HepG2 (cell line): ENCODE results near the gene FUOM. TPM values are rescaled to one million over a fixed set of nuclear protein-coding genes. Genes with fewer than 3 reads are reported as not detected.

Experiments used
- ATAC-seq: fragments of 200-7000 bp; cut with Tn5 transposase; 3 replicates; pipeline ENCODE4 v1.9.1; 2020; ENCODE audit warnings: mild to moderate bottlenecking, moderate library complexity
- BruUV-seq: library from RNA; stranded (reverse); fragments of 400-500 nt; replicated peaks from 2 replicates; lab custom pipeline; 2021; lab: Mats Ljungman, UMichigan
- CTCF ChIA-PET: fragments of 300-600 bp; formaldehyde crosslinking; extraction: SDS; loops from one replicate; lab custom pipeline; 2021; ENCODE audit warnings: low total read pairs, inconsistent platforms, low intra/inter-chr PET ratio; lab: Yijun Ruan, JAX
- POLR2A ChIA-PET: fragments of 350-600 bp; sonication (Branson Sonifier 250); formaldehyde crosslinking; loops from one replicate; lab custom pipeline; 2020; ENCODE audit warnings: antibody characterized with exemption, inconsistent platforms; lab: Yijun Ruan, JAX
- DNase-seq: peaks from one replicate; pipeline ENCODE4 v3.0.0-alpha.2; 2015; ENCODE audit warnings: low spot score
- FAIRE-seq: peaks from 3 replicates; lab custom pipeline; 2011; peaks lifted over from hg19 to GRCh38; lab: Jason Lieb, UNC
- H2AFZ ChIP-seq: one replicate; pipeline ENCODE4 v1.6.1; 2011; ENCODE audit warnings: low read length, inconsistent platforms
- H3K27ac ChIP-seq: fragments of 300-600 bp; 3 replicates; pipeline ENCODE4 v1.8.0; 2011; ENCODE audit warnings: mixed run types, mild to moderate bottlenecking, mixed read lengths, low read length, inconsistent platforms; ENCODE audit not compliant: insufficient read depth; ENCODE audit errors: extremely low read length
- H3K27me3 ChIP-seq, 2 experiments: fragments of 200-600 bp in 1 of 2; 2 replicates in 1 of 2; 3 replicates in 1 of 2; pipeline versions ENCODE4 v1.6.0 to v1.8.0; 2011; ENCODE audit warnings: low read length in 2 of 2, mild to moderate bottlenecking in 2 of 2, moderate library complexity in 2 of 2, inconsistent platforms in 1 of 2; ENCODE audit not compliant: insufficient read depth in 2 of 2, control insufficient read depth in 1 of 2
- H3K36me3 ChIP-seq, 2 experiments: fragments of 200-600 bp in 1 of 2; replicated peaks in 1 of 2; 2 replicates in 1 of 2; 3 replicates in 1 of 2; pipeline versions ENCODE4 v1.5.1 to v1.8.0; 2011; ENCODE audit warnings: low read length in 2 of 2, inconsistent platforms in 1 of 2; ENCODE audit not compliant: insufficient read depth in 2 of 2, control insufficient read depth in 1 of 2
- H3K4me1 ChIP-seq: 2 replicates; pipeline ENCODE4 v1.5.1; 2012; ENCODE audit warnings: low read length, inconsistent platforms; ENCODE audit not compliant: insufficient read depth
- H3K4me2 ChIP-seq: 2 replicates; pipeline ENCODE4 v1.6.0; 2011; ENCODE audit warnings: low read depth, low read length, inconsistent platforms
- H3K4me3 ChIP-seq, 3 experiments: fragments of 200-600 bp in 1 of 3; sonication (generic), shearing (Covaris generic) in 1 of 3; replicated peaks in 1 of 3; 2 replicates each; pipeline ENCODE4 v1.5.1; 2011 to 2016; ENCODE audit warnings: low read length in 3 of 3, inconsistent platforms in 2 of 3, low read depth in 2 of 3, mild to moderate bottlenecking in 2 of 3, control low read depth in 1 of 3, mixed read lengths in 1 of 3; ENCODE audit not compliant: insufficient read depth in 1 of 3
- H3K79me2 ChIP-seq: one replicate; pipeline ENCODE4 v1.6.1; 2011; ENCODE audit warnings: low read length, inconsistent platforms; ENCODE audit not compliant: insufficient read depth
- H3K9ac ChIP-seq: 2 replicates; pipeline ENCODE4 v1.6.0; 2011; ENCODE audit warnings: mild to moderate bottlenecking, low read depth, low read length, inconsistent platforms; ENCODE audit not compliant: insufficient read depth
- H3K9me3 ChIP-seq: 2 replicates; pipeline ENCODE4 v1.5.1; 2012; ENCODE audit warnings: mild to moderate bottlenecking, low read length
- H4K20me1 ChIP-seq: 2 replicates; pipeline ENCODE4 v1.6.0; 2011; ENCODE audit warnings: inconsistent platforms, mild to moderate bottlenecking, low read length, moderate library complexity; ENCODE audit not compliant: insufficient read depth
- ATF1 ChIP-seq: IDR thresholded peaks from 2 replicates; pipeline ENCODE4 v1.6.1; 2016; ENCODE audit warnings: mild to moderate bottlenecking, control low read depth
- EED ChIP-seq: sonication (generic); formaldehyde crosslinking; IDR thresholded peaks from 2 replicates; pipeline ENCODE4 v1.5.0; 2020; ENCODE audit warnings: mild to moderate bottlenecking, missing genetic modification reagents
- FOXO1 ChIP-seq: sonication (generic); formaldehyde crosslinking; IDR thresholded peaks from 2 replicates; pipeline ENCODE4 v1.4.0; 2020; ENCODE audit warnings: missing genetic modification reagents
- GABPB1 ChIP-seq: IDR thresholded peaks from 2 replicates; pipeline ENCODE4 v1.6.1; 2016; ENCODE audit warnings: mild to moderate bottlenecking, missing genetic modification reagents, moderate library complexity, missing compliant biosample characterization
- HES4 ChIP-seq: sonication (generic); formaldehyde crosslinking; IDR thresholded peaks from 2 replicates; pipeline ENCODE4 v1.9.0; 2021; ENCODE audit warnings: mild to moderate bottlenecking, missing genetic modification reagents, borderline replicate concordance
- PAX8 ChIP-seq: sonication (generic); formaldehyde crosslinking; IDR thresholded peaks from 2 replicates; pipeline ENCODE4 v1.8.0; 2022; ENCODE audit warnings: mild to moderate bottlenecking, missing genetic modification reagents, borderline replicate concordance
- SNAPC2 ChIP-seq: sonication (generic); formaldehyde crosslinking; IDR thresholded peaks from 2 replicates; pipeline ENCODE4 v1.8.1; 2022; ENCODE audit warnings: mild to moderate bottlenecking, missing genetic modification reagents
- SRY ChIP-seq: sonication (generic); formaldehyde crosslinking; IDR thresholded peaks from 2 replicates; pipeline ENCODE4 v1.8.0; 2022; ENCODE audit warnings: mild to moderate bottlenecking, missing genetic modification reagents
- SUZ12 ChIP-seq: fragments of 150-350 bp; IDR thresholded peaks from 2 replicates; pipeline ENCODE4 v1.6.1; 2014; ENCODE audit warnings: low read depth, low read length
- TAF15 ChIP-seq: fragments of 200-400 bp; formaldehyde crosslinking; IDR thresholded peaks from one replicate; pipeline ENCODE4 v1.6.1; 2018; ENCODE audit warnings: mild to moderate bottlenecking, low read depth, low read length; ENCODE audit not compliant: poor library complexity, severe bottlenecking
- TBL1XR1 ChIP-seq: fragments of 150-350 bp; IDR thresholded peaks from 2 replicates; pipeline ENCODE4 v1.6.1; 2014; ENCODE audit warnings: borderline replicate concordance, low read length; ENCODE audit not compliant: partially characterized antibody
- TOPORS ChIP-seq: sonication (generic); formaldehyde crosslinking; IDR thresholded peaks from 2 replicates; pipeline ENCODE4 v1.8.0; 2023; ENCODE audit warnings: mild to moderate bottlenecking, missing genetic modification reagents
- ZNF292 ChIP-seq: sonication (generic); formaldehyde crosslinking; IDR thresholded peaks from 2 replicates; pipeline ENCODE4 v1.8.1; 2022; ENCODE audit warnings: mild to moderate bottlenecking, low read depth, missing genetic modification reagents, borderline replicate concordance
- ZNF335 ChIP-seq: sonication (generic); formaldehyde crosslinking; IDR thresholded peaks from 2 replicates; pipeline ENCODE4 v1.4.0; 2020; ENCODE audit warnings: missing genetic modification reagents
- ZNF496 ChIP-seq: sonication (generic); formaldehyde crosslinking; IDR thresholded peaks from 2 replicates; pipeline ENCODE4 v1.8.1; 2023; ENCODE audit warnings: mild to moderate bottlenecking, moderate library complexity, missing genetic modification reagents; ENCODE audit not compliant: insufficient replicate concordance
- ZNF75D ChIP-seq: sonication (generic); formaldehyde crosslinking; IDR thresholded peaks from 2 replicates; pipeline ENCODE4 v1.8.1; 2023; ENCODE audit warnings: missing genetic modification reagents, mild to moderate bottlenecking, borderline replicate concordance
- WGBS: methylation state at CpG from one replicate; pipeline ENCODE4 v1.1.6; 2017; ENCODE audit warnings: low lambda C conversion rate; 5-methylcytosine and 5-hydroxymethylcytosine counted together
- in situ Hi-C: cut with HindIII; loops from 2 replicates; pipeline ENCODE4 v1.10.0; 2017; ENCODE audit warnings: low pct_unique_long_range_greater_than_20kb; ENCODE audit not compliant: extremely low pct_ligation_motif_present
- intact Hi-C: fragments of 100-400 bp; cut with micrococcal nuclease; formaldehyde crosslinking; loops from one replicate; pipeline ENCODE4 v1.10.0; 2022; ENCODE audit not compliant: unreplicated experiment
- polyA plus RNA-seq, 8 experiments: library from polyadenylated mRNA; depleted of rRNA in 3 of 8; stranded (reverse) in 7 of 8; unstranded in 1 of 8; fragments of >200 nt; fragmentation: Illumina TruSeq in 4 of 8; extraction: Trizol in 4 of 8; gene quantifications; 2 replicates each; pipeline versions ENCODE4 v1.2.1 to v1.2.3, GENCODE V29; 2011 to 2016; ENCODE audit warnings: low read depth in 4 of 8, missing spikeins in 1 of 8, mixed read lengths in 1 of 8; ENCODE audit not compliant: insufficient read depth in 1 of 8
- total RNA-seq, 5 experiments: library from RNA; depleted of rRNA; stranded (reverse); fragments of >200 nt; fragmentation: Illumina TruSeq; extraction: Trizol; gene quantifications; 2 replicates each; pipeline ENCODE4 v1.2.3, GENCODE V29; 2016; ENCODE audit warnings: low read depth in 1 of 5
- TF ChIP-seq, protein P1 (sequence below): sonication (generic); formaldehyde crosslinking; IDR thresholded peaks from 2 replicates; pipeline ENCODE4 v1.5.0; 2020; ENCODE audit warnings: missing genetic modification reagents
- TF ChIP-seq, protein P2 (sequence below): sonication (generic); formaldehyde crosslinking; IDR thresholded peaks from 2 replicates; pipeline ENCODE4 v1.4.0; 2020; ENCODE audit warnings: missing genetic modification reagents
- TF ChIP-seq, protein P3 (sequence below): sonication (generic); formaldehyde crosslinking; IDR thresholded peaks from 2 replicates; pipeline ENCODE4 v1.4.0; 2020; ENCODE audit warnings: missing genetic modification reagents, low read depth, mild to moderate bottlenecking, borderline replicate concordance

FUOM gene
- total and polyA plus RNA-seq, 2 of the 13 experiments (the other 11 are each of a cell fraction or from before 2014, with no cell fraction given) = 27.5 to 60.4 TPM

DNA sequence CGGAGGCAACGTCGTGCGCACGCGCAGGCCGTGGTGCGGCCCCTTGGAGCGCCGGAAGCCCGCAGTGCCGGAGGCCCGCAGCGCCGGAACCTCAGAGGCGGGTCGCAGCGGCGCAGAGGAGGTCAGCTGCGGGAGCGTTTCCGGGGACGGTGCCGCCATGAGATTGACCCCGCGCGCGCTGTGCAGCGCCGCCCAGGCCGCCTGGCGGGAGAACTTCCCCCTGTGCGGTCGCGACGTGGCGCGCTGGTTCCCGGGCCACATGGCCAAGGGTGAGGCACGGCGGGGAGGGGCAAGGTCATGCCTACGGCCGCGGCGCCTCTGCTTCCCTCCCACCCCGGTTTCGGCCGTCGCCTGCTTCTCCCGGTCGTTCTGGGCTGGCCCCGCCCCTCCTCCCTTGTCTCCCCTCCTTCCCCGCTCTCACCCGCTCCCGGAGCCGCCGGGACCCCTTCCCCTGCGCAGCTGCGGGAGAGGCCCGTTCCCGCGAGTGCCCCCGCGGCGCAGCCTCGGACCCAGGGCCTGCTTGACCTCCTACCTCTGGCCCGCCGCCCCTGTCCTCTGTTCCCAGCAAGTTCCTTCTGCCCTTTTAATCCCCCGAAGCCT lies 36.3 kb upstream of the FUOM start, which contains the start of gene MTG1:
Gene MTG1, plus strand, starts transcription at position 94 of the 600 bp plus-strand sequence. Its CDS starts 64 bp downstream, at position 158.
- ChIA-PET POLR2A (interaction anchor here (0.7 to 3.5 kb wide), 7 partner anchors 8 to 47 kb away, joined by 3 to 21 read pairs (median 4); partner anchors contain the start of genes ECHS1, FUOM, PAOX and PRAP1), CTCF (no interaction called here)
- no peak for FAIRE-seq
- TF ChIP-seq SNAPC2 (no peak; the same call in 1 of the 2 replicates), GABPB1 (peak; percentile 98), FOXO1 (CRISPR knock-in tag) (peak; percentile 69), ZNF496 (CRISPR knock-in tag) (no peak), TOPORS (peak; percentile 37; the same call in 1 of the 2 replicates), PAX8 (CRISPR knock-in tag) (no peak; the same call in 1 of the 2 replicates), TAF15 (no peak), ZNF335 (peak; percentile 85), ZNF75D (peak; percentile 63; the same call in 1 of the 2 replicates), TBL1XR1 (peak; percentile 12), EED (CRISPR knock-in tag) (0 out of 2 replicates have a peak, but pooled peaks have one; percentile 33), SRY (CRISPR knock-in tag) (peak; percentile 96), HES4 (CRISPR knock-in tag) (peak; percentile 97), SUZ12 (no peak), ZNF292 (CRISPR knock-in tag) (no peak), ATF1 (CRISPR knock-in tag) (no peak)
- TF ChIP-seq, protein P1, sequence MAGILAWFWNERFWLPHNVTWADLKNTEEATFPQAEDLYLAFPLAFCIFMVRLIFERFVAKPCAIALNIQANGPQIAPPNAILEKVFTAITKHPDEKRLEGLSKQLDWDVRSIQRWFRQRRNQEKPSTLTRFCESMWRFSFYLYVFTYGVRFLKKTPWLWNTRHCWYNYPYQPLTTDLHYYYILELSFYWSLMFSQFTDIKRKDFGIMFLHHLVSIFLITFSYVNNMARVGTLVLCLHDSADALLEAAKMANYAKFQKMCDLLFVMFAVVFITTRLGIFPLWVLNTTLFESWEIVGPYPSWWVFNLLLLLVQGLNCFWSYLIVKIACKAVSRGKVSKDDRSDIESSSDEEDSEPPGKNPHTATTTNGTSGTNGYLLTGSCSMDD (CRISPR knock-in tag) = no peak
- TF ChIP-seq, protein P2, sequence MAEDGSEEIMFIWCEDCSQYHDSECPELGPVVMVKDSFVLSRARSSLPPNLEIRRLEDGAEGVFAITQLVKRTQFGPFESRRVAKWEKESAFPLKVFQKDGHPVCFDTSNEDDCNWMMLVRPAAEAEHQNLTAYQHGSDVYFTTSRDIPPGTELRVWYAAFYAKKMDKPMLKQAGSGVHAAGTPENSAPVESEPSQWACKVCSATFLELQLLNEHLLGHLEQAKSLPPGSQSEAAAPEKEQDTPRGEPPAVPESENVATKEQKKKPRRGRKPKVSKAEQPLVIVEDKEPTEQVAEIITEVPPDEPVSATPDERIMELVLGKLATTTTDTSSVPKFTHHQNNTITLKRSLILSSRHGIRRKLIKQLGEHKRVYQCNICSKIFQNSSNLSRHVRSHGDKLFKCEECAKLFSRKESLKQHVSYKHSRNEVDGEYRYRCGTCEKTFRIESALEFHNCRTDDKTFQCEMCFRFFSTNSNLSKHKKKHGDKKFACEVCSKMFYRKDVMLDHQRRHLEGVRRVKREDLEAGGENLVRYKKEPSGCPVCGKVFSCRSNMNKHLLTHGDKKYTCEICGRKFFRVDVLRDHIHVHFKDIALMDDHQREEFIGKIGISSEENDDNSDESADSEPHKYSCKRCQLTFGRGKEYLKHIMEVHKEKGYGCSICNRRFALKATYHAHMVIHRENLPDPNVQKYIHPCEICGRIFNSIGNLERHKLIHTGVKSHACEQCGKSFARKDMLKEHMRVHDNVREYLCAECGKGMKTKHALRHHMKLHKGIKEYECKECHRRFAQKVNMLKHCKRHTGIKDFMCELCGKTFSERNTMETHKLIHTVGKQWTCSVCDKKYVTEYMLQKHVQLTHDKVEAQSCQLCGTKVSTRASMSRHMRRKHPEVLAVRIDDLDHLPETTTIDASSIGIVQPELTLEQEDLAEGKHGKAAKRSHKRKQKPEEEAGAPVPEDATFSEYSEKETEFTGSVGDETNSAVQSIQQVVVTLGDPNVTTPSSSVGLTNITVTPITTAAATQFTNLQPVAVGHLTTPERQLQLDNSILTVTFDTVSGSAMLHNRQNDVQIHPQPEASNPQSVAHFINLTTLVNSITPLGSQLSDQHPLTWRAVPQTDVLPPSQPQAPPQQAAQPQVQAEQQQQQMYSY = 0 out of 2 replicates have a peak, but pooled peaks have one; percentile 24
- TF ChIP-seq, protein P3, sequence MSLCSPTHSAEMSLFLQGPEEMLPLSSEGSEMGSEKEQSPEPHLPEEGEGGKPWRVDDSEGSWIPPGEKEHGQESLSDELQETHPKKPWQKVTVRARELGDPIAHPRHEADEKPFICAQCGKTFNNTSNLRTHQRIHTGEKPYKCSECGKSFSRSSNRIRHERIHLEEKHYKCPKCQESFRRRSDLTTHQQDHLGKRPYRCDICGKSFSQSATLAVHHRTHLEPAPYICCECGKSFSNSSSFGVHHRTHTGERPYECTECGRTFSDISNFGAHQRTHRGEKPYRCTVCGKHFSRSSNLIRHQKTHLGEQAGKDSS (CRISPR knock-in tag) = no peak

More for the DNA sequence above, 36.3 kb upstream of the FUOM start, which contains the start of gene MTG1:
- H3K9ac ChIP-seq = peak within 1 kb of the TSS; percentile 93
- in situ Hi-C loops (no loop called here), intact Hi-C loops (loop anchor here (2.0 kb wide), 1 partner anchor 65 kb away; no protein-coding TSS in a partner anchor)
- WGBS = 1% methylated on average over 34 of the region's 69 CpGs
- peak within 1 kb of the TSS; percentile 76 for H3K4me2 ChIP-seq
- no peaks in the 10 kb centered on the region; a peak in 1 of 5 replicates for H3K27me3 ChIP-seq
- H3K4me1 ChIP-seq = peaks cover 19% of the 10 kb centered on the region
- ATAC-seq = peak; percentile 98
- no peaks in the 10 kb centered on the region for H4K20me1 ChIP-seq
- H2AFZ ChIP-seq = no peak within 1 kb of the TSS
- peak; percentile 87 for DNase-seq
- peak within 1 kb of the TSS; percentile 82 for H3K27ac ChIP-seq
- no TSS peak for BruUV-seq
- H3K4me3 ChIP-seq = peak within 1 kb of the TSS; percentile 69 to 84 (median 79)
- H3K79me2 ChIP-seq = peaks cover 17% of the 10 kb centered on the region
- peaks cover 0 to 21% of the 10 kb centered on the region in 2 experiments; a peak in 3 of 5 replicates for H3K36me3 ChIP-seq
- H3K9me3 ChIP-seq = no peaks in the 10 kb centered on the region
